ENCODE measurements around the gene DPM1. TPM values are rescaled to one million over a fixed set of nuclear protein-coding genes. Genes with fewer than 3 reads are reported as not detected.

DPM1 gene
- total RNA-seq, 2 donors from 2014 or later: 18.1 to 32.7 TPM

DNA sequence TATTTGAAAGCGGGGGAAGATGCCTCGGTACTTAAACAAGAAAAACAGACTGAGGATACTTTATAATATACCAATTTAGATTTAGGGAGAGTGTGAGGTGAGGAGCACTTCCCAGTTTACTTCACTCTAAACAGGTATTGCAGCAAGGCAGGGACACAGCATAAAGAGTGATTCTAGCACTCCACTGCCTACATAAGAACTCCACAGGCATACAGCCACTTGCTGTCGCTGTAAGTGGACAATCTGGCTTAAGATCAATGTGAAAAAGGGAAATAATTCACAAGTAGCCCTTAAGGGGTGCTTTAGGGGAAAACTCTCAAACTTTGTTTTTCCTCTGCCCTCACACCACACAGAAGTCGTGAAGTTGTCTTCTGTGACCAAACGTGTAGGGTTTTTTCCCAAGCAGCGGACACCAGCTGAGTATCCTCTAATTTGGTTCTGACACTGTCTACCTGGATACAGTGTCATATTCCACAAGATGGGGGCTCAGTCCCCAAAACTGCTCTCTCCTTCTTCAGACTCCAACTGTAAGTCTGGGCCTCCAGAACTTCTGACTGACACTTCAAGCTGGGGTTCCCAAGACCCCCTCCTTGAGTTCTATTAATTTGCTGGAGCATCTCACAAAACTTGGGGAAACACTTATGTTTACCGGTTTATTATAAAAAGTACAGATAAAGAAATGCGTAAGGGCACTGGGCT is 36.4 kb downstream of the DPM1 start:
- no peak for DNase-seq
- ATAC-seq: no peak
- intact Hi-C loops (cut with DNase I): loop anchor here (10.0 kb wide), 1 partner anchor 107 kb away; no protein-coding TSS in a partner anchor

DNA sequence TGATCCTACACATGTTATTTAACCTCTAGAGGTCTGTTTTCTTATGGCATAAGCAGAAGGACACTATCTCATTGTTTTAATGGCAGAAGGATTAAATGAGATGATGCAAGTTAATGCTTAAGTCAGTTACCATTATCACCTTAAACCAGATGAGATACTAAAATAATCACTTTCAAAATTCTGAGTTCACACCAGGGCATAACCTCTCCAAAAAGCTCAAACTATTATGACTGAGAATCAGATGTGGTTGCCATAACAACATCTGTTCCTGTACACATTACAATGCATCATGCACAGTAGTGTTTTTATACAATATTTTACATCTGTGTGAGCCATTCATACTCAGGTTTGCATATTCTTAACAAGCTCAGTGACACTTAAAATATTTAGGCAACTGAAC is 37.3 kb downstream of the DPM1 start:
- H3K9me3 ChIP-seq: no peaks in the 10 kb centered on the region
- ATAC-seq: no peak
- no peak overlapping the region for H3K4me3 ChIP-seq
- TF ChIP-seq, protein P1, sequence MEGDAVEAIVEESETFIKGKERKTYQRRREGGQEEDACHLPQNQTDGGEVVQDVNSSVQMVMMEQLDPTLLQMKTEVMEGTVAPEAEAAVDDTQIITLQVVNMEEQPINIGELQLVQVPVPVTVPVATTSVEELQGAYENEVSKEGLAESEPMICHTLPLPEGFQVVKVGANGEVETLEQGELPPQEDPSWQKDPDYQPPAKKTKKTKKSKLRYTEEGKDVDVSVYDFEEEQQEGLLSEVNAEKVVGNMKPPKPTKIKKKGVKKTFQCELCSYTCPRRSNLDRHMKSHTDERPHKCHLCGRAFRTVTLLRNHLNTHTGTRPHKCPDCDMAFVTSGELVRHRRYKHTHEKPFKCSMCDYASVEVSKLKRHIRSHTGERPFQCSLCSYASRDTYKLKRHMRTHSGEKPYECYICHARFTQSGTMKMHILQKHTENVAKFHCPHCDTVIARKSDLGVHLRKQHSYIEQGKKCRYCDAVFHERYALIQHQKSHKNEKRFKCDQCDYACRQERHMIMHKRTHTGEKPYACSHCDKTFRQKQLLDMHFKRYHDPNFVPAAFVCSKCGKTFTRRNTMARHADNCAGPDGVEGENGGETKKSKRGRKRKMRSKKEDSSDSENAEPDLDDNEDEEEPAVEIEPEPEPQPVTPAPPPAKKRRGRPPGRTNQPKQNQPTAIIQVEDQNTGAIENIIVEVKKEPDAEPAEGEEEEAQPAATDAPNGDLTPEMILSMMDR (IDR thresholded peaks at IDR 0.05): no peak
- no peak for TF ChIP-seq POLR2A (IDR thresholded peaks at IDR 0.05)
- H3K36me3 ChIP-seq (replicated peaks in 1 of 2; ENCODE audit: insufficient read depth in 1 of 2, low read depth in 2 of 2): no peaks in the 10 kb centered on the region
- intact Hi-C loops (cut with DNase I): loop anchor here (10.0 kb wide), 1 partner anchor 106 kb away; no protein-coding TSS in a partner anchor
- peaks cover 70% of the 10 kb centered on the region for H3K4me1 ChIP-seq
- no peaks in the 10 kb centered on the region for H3K27me3 ChIP-seq
- no peak overlapping the region for H3K27ac ChIP-seq
- DNase-seq: no peak

More for the DNA sequence above, 36.4 kb downstream of the DPM1 start:
- 65 to 77% methylated on average over 8 of the region's 8 CpGs for WGBS, 2 donors
- Histone ChIP-seq H3K27ac (no peak overlapping the region), H3K9me3 (no peaks in the 10 kb centered on the region), H3K36me3 (replicated peaks in 1 of 2; ENCODE audit: insufficient read depth in 1 of 2, low read depth in 2 of 2) (no peaks in the 10 kb centered on the region), H3K27me3 (no peaks in the 10 kb centered on the region), H3K4me3 (no peak overlapping the region), H3K4me1 (peaks cover 62% of the 10 kb centered on the region)
- TF ChIP-seq, protein P1 (IDR thresholded peaks at IDR 0.05): no peak
- TF ChIP-seq POLR2A (IDR thresholded peaks at IDR 0.05): no peak

DNA sequence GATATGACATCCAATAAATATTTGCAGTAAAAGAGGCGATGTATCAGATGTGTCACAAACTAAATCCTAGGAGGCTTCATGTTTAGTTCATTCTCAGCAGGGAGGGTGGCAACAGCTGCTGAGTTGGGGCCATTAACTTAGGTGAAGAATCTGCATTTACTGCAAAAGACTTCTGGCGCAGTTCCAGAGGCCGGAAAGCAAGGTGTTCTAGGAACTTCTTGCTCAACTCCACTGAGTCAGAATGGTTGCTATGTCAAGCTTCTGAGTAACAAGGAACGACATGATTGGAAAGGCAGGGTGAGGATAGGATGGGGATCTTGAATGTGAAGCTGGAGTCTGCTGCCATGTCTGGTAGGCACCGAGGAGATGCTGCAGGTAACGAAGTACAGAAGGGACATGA is 38.8 kb downstream of the DPM1 start:
- Histone ChIP-seq H3K9me3 (no peaks in the 10 kb centered on the region), H3K36me3 (replicated peaks in 1 of 2; ENCODE audit: insufficient read depth in 1 of 2, low read depth in 2 of 2) (no peaks in the 10 kb centered on the region), H3K4me3 (no peak overlapping the region), H3K4me1 (peaks cover 67% of the 10 kb centered on the region), H3K27me3 (no peaks in the 10 kb centered on the region), H3K27ac (no peak overlapping the region)
- DNase-seq: peak; percentile 37 to 71 (median 50)
- 66 to 72% methylated on average over 6 of the region's 6 CpGs for WGBS, 2 donors
- intact Hi-C loops (cut with DNase I): no loop called here
- no peak for TF ChIP-seq POLR2A (IDR thresholded peaks at IDR 0.05)
- TF ChIP-seq, protein P1 (IDR thresholded peaks at IDR 0.05): no peak
- peak; percentile 35 for ATAC-seq

DNA sequence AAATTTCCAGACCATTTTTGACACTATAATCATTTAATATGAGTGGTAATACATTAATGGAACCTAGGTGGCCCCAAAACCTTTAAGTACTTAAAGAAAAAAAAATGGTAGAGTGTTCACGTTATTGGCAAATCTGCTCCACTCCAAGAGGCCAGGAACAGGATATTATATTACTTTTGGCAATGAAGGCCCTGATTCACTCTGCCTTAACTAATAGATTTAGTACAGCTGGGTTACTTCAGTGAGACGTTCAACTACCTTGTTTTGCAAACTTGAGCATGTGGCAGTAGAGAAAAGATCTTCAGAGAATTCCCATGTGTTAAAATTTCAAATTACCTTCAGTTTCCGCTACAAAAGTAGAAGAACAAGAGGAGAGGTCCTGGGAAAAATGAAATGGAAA is 39.9 kb downstream of the DPM1 start:
- intact Hi-C loops (cut with DNase I): no loop called here
- DNase-seq (no peak), ATAC-seq (no peak)
- H3K27me3 ChIP-seq: no peaks in the 10 kb centered on the region
- H3K9me3 ChIP-seq: no peaks in the 10 kb centered on the region
- H3K4me3 ChIP-seq: no peak overlapping the region
- 42 to 45% methylated on average over 3 of the region's 3 CpGs for WGBS, 2 donors
- no peak for TF ChIP-seq POLR2A (IDR thresholded peaks at IDR 0.05)
- TF ChIP-seq, protein P1 (IDR thresholded peaks at IDR 0.05): no peak
- peaks cover 71% of the 10 kb centered on the region for H3K4me1 ChIP-seq
- H3K27ac ChIP-seq: no peak overlapping the region
- no peaks in the 10 kb centered on the region for H3K36me3 ChIP-seq (replicated peaks in 1 of 2; ENCODE audit: insufficient read depth in 1 of 2, low read depth in 2 of 2)

DNA sequence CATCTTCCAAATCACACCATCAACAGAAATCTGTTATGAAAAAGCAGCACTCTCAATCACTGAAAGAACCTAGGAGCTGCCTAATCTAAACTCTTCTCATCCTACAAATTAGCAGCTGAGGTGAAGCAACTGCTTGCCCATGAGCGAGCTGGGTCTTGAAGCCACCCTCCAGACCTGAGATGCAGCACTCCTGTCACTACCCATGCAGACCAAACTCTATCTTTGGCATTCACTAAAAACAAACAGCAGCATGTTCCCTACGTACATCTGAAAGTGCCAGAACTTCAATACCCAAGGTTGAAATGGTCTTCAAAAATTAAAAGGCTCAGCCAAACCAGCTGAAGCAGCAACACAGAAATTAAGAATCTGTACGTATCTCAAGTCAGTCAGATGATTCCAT is 41.4 kb downstream of the DPM1 start:
- ATAC-seq (no peak), DNase-seq (no peak)
- Histone ChIP-seq H3K27me3 (no peaks in the 10 kb centered on the region), H3K36me3 (replicated peaks in 1 of 2; ENCODE audit: insufficient read depth in 1 of 2, low read depth in 2 of 2) (no peaks in the 10 kb centered on the region), H3K4me1 (peaks cover 69% of the 10 kb centered on the region), H3K4me3 (no peak overlapping the region), H3K9me3 (no peaks in the 10 kb centered on the region), H3K27ac (no peak overlapping the region)
- 68 to 73% methylated on average over 3 of the region's 3 CpGs for WGBS, 2 donors
- TF ChIP-seq, protein P1 (IDR thresholded peaks at IDR 0.05): no peak
- TF ChIP-seq POLR2A (IDR thresholded peaks at IDR 0.05): no peak
- intact Hi-C loops (cut with DNase I): no loop called here
